ENCODE data around the gene VPS41. TPM values are rescaled to one million over a fixed set of nuclear protein-coding genes. Genes with fewer than 3 reads are reported as not detected.

The VPS41 gene
- total RNA-seq, result 9.9 and 19.8 TPM in 2 replicates

DNA sequence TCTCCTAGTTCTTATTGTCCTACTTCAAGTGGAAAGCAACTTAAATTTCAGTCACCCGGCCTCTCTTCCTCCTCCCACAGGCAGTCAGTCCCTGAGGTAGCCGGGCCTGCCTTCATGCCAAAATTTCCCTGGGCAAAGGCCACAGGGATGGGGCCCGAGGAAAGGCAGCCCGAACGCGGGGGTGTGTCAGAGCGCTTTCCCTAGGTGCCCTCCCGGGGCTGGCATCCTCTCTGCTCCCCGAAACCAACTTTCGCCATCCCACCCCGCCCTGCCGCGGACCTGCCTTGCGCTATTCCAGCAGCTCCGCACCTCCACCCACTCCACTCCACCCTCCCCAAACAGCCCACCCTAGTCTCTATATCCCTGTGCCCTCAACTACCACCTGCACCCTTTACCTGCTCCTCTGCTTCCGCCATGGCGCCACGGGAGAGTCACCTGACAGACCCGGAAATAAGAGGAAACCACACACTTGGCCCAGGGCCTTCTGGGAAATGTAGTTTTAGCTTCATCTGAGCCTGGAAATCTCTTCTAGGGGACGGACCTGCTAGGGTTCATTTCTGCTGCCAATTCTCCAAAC, at the start of gene VPS41:
Gene VPS41, minus strand, starts transcription at position 433 of the 577 bp plus-strand sequence. Its CDS starts 17 bp downstream, at position 416.

Other genes starting within 250 kb of the VPS41 start
- not detected in 2 replicates for gene POU6F2, start 68.7 kb upstream of the VPS41 start, total RNA-seq

Data from mesangial cell (primary cell).